Stimulated activated CD4-positive, alpha-beta T cell treated with anti-CD3 and anti-CD28 coated beads, Interleukin-1b, Interleukin-23, amount 100 ng/mL, for 24 hours (primary cell): Measurements from ENCODE around the gene ATP2A1.
"Not testable (repeated sequence)": the region's sequence is repeated elsewhere in the genome, so short reads cannot be mapped to it uniquely, and the experiment has no call there.

Experiments used
- DNase-seq, 4 experiments: peaks; one replicate each; pipeline ENCODE4 v3.0.0-alpha.2; 2020; ENCODE audit warnings: low read depth in 4 of 4, low spot score in 1 of 4

ATP2A1 gene

DNA sequence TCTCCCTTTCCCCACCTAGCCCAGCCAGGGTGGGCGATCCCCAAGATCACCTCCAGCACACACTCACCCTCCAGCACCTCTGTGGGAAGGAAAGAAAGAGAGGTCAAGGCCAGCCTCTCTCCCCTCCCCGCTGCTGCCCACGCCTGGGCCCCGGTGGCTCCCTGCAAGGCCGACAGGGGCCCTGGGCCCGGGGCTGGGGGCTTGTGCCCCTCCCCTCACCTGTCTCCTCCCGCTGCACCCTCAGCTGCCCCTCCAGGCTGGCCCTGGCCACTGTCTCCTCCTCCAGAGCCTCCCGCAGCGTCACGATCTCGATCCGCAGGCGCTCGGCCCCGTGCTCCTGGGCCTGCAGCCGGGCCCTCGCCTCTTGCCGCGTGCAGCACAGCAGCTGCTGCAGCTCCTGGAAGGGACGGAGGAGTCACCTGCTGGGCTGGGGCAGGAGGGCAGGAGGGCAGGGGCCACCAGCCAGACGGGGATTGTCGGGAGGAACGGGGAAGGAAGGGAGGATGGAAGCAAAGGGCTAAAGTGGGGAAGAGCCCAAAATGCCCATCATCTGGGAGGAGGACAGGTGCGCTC, 27.6 kb downstream of the ATP2A1 start:
- no peak for DNase-seq

DNA sequence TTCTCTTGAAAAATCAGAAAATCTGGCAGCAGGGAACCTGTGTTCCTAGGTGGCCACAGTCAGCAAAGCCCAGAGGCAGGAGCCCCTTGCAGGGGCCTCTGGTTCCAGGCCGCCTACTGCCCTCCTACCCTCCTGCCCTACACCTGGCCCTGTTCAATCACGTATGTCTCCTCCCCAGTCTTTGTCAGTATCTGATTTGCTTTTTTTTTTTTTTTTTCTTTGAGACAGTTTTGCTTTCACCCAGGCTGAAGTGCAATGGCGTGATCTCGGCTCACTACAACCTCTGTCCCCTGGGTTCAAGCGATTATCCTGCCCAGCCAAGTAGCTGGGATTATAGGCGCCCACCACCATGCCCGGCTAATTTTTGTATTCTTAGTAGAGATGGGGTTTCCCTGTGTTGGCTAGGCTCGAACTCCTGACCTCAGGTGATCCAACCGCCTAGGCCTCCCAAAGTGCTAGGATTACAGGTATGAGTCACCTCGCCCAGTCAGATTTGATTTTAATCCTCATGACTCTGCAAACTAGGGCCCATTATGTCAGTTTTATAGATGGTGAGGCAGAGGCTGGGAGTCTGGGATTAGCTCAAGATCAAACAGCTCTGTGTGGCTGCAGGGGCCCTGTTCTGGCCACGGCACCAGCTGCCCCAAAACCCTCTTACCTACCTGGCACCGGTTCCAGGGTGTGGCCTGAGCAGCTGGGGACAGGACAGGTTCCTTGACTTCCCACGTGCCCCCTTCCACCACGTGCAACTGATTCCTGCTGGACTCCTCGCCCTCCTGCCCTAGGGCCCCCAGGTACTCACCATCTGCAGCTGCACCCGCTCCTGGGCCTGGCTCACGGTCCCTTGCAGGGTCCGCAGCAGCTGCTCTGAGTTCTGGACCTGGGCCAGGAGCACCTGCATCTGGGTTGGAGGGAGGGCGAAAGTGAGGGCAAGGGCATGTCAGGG, 32.1 kb downstream of the ATP2A1 start:
- no peak for DNase-seq

DNA sequence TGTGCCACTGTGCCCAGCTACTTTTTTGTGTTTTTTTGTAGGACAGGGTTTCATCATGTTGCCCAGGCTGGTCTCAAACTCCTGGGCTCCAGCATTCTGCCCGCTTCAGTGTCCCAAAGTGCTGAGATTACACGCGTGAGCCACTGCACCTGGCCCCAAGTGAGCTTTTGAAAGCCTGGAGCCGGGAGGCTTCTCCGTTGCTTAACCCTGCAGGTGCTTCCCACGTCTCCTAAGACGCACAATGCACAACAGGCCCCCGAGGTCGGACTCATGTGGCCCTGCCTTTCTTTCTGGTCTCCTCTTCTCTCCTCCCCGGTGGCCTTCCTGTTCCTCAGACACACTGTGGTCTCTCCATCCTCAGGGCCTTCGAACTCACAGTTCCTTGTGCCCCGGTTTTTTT, 34.3 kb downstream of the ATP2A1 start:
- no peak for DNase-seq

DNA sequence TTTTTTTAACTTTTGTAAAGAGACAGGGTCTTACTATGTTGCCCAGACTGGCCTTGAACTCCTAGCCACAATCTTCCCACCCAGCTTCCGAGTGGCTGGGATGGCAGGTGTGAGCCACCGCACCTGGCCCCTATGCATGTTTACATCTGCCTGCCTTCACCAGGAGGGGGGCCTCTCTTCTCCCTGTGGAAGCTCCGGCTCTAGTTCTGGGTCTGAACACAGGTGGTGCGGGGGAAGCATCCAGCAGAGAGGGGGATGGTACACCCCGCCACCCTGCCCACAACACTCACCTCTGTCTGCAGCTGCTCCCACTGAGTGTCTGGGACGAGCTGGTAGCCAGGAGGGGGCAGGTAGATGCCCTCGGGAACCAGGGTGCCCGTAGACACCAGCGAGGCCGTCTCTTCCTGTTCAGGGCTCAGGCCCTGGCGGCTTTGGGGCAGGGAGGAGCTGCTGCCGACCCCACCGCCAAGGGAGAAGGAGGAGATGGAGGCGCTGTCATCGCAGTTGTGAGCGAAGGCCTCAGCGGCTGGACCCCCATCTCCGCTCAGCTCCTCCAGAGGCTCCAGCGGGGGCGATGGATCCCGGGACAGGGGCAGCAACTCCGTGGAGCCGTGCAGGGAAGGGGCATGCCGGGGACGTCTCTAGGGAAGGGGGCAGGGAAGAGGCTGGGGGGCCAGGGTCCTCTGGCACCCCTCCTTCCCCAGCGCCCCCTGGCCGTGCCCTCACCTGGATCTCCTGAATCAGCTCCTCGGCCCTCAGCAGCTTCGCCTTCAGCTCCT, 35.8 kb downstream of the ATP2A1 start:
- DNase-seq = no peak

DNA sequence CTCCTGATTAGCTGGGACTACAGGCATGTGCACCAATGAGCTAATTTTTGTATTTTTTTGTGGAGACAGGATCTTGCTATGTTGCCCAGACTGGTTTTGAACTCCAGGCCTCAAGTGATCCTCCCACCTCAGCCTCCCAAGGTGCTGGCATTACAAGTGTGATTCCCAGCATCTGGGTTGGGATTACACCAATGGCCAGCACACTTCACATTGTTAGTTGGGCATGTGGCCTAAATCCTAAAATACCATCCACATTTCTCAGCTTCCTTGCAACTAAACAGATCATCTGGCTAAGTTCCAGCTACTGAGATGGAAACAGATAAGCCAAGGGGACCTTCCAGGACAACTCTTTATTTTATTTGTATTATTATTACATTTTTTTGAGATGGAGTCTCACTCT, 36.9 kb downstream of the ATP2A1 start:
- DNase-seq = no peak

DNA sequence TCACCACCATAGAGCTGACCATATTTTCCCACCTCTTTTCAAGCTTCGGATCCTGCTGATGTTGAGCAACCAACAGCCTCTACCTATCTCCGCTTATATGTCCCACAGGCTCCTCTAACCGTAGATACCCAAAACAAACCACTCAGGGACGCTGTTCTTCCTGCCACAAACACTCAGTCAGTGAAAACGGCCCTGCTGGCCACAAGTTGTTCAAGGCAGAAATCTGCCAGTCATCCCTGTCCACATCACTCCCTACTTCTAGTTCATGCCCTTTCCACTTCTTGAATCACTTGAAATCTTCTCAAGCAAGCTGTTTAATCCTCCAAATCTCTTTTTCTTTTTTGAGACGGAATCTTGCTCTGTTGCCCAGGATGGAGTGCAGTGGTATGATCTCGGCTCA, 38.8 kb downstream of the ATP2A1 start:
- DNase-seq = no peak

DNA sequence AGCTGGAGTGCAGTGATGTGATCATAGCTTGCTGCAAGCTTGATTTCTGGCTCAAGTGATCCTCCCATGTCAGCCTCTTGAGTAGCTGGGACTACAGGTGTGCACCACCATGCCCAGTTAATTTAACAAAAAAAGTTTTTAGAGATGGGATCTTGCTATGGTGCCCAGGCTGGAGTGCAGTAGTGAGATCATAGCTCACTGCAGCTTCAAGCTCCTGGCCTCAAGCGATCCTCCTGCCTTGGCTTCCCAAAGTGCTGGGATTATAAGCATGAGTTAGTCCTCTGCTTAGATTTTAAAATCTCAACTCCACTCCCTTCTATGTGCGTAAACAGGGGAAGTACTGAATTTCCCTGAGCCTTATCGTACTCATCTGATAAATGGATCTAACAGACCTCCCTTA, 40.4 kb downstream of the ATP2A1 start:
- no peak for DNase-seq

DNA sequence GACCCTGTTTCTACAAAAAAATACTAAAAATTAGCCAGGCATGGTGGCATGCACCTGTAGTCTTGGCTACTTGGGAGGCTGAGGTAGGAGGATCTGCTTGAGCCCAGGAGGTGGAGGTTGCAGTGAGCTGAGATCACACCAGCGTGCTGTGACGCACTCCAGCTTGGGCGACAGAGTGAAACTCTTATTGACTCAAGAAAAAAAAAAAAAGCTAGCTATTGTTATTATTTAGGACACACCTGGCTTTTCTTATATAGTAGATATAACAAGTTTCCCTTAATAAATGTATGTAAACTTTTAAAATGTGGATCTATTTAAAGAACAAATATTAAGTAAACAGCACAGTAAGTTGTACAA, 44.9 kb downstream of the ATP2A1 start:
- DNase-seq = no peak

DNA sequence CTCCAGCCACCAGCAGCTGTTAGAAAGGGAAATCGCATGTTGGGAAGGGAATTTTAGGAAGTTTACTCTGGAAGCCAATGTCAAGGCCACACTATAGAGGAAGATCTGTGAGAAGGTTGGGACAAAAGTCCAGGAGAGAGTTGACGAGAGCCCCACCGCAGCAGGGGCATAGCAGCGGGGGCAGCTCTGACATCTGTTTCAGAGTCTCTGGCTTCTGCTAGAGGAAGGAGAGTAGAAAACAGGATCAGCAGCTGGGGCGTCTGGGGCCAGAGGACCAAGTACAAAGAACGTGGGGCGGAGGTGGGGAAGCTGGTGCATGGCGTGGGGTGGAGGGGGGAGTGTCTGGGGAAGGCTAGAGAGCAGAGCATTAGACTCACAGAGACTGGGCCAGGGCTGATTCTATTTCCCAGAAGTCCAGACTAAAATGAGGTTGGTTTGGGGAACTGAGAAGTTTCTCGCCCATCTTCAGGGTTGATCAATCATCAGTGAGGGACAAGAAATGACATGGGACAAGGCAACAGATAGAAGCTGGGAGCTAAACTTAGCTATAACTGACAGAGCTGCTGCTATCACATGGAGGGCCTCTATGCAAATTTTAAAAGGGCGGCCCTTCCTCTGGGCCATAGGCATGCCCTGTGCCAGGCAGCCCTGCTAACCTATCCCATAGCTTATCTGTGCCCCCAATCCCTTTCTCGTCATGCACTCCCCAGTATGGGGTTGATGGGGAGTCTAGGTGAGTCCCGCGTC, 45.5 kb downstream of the ATP2A1 start:
- no peak for DNase-seq

DNA sequence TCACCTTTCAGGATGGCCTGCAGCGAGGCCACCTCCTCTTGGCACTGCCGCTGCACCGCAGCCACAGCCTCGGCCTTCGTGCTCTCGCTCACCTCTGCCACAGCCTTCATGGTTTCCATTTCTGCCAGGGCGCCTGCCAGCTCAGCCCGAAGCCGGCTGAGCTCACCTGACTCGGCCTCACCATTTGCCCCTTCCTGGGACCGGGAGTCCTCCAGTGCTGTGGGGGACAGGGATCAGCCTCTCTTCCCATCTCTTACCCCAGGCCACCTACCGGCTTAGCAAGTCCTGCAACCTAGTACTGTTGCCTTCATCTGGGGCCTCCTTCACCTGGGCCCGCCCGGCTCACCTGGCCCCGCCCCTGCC, 46.1 kb downstream of the ATP2A1 start:
- no peak for DNase-seq

DNA sequence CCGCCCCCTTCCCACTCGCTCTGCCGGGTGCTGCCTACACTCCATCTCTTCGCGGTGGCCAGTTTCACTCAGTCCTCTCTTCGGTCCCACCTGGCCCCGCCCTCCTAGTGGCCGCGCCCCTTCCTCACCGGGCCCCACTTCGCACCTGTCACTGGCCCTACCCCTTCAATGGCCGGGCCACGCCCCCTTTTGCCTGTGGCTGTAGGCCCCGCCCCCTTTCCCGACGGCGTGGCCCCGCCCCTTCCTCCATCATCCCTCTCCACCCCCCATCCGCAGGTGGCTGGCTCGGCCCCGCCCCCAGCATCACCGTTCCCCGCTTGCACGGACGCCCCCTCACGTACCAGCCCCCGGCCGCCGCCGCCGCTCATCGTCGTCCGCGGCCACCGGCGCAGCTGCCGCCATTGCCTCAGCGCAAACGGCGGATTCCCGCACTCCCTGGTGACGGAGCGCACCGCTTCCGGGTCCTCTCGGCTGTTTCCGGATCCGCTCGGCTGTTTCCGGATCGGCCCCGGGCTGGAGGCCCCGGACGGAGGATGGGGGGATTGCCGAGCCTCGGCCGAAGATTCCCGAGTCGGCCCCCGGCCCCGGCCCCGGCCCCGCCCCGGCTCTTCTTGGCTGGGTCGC, 46.6 kb downstream of the ATP2A1 start, which contains the start of gene RABEP2:
RABEP2 (minus strand) TSS at position 477 of the 624 bp plus-strand sequence; CDS start at position 402, 75 bp downstream.
- DNase-seq = peak; percentile 90 to 97 (median 94)

DNA sequence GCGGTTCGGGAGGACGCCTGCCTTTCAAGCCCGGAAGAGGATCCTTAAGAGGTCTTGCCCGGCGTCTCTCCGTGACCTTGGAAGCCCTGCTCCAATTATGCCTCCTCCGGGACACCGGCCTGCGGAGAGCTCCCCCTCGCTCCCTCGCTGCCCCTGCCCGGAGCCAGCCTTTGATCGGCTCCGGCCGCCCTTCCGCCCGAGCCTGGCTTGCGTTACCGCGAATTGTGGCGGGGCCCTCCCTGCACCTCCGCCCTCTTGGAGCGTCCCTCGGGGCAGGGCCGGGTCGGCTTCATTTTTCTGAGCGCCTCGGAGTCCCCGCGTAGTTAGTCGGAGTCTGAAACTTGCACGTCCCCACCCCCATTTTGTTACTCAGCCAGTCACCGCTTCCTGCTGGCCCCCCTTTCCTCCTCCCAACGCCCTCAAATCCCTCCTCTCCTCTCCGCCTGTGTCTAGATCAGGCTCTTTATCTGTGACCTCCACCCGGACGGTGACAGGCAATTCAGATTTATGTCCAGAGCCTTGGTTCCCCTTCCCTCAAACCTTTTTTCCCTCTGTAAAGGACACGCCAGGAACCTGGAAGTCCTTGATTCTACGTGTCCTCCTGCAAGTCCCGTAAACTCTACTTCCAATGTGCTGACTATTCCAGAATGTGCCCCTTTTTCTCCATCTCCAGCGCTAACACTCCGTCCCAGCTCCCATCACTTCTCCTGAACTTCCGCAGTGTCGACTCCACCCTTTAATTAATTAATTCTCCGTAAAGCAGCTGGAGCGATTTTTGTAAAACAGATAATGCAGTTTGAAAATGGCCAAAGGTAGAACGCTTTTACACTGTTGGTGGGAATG, 47.3 kb downstream of the ATP2A1 start:
- DNase-seq = peak; percentile 47 to 80 (median 63)

DNA sequence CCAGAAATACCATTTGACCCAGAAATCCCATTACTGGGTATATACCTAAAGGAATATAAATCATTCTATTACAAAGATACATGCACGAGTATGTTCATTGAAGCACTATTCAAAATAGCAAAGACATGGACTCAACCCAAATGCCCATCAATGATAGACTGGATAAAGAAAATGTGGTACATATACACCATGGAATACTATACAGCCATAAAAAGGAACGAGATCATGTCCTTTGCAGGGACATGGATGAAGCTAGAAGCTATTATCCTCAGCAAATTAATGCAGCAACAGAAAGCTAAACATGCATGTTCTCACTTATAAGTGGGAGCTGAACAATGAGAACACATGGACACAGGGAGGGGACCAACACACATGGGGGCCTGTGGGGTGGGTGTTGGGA, 48.0 kb downstream of the ATP2A1 start:
- not testable (repeated sequence) for DNase-seq

DNA sequence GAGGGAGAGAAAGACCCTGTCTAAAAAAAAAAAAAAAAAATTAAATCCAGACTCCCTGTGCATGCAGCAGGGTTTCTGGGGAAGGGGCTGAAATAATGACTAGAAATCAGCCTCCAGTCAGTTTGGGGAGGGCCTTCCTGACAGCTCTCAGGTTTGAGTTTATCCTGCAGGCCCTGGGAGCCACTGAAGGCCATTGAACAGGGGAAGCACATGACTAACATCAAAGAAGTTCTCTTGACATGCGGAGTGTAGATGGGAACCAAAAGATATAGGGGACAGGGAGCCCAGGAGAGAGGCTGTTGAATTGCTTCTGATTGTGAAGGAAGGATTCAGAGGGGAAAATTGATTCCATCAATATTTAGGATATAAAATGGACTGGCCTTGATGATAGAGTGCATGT, 49.5 kb downstream of the ATP2A1 start:
- no peak for DNase-seq

DNA sequence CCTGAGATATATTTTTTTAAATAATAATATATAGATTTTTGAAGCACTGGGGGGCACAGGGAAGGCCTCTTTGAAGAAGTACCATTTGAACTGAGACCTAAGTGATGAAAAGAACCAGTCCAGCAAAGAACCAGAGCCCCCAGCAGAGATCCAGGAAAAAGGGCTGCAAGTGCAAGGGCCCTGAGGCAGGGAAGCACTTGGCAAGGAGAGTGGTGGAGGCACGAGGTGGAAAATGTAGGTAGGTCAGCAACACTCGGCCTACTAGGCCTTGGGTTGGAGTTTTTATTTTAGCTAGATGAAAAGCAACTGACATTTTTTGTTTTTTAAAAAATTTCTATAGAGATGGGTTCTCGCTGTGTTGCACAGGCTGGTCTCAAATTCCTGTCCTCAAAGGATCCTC, 51.9 kb downstream of the ATP2A1 start:
- no peak for DNase-seq

DNA sequence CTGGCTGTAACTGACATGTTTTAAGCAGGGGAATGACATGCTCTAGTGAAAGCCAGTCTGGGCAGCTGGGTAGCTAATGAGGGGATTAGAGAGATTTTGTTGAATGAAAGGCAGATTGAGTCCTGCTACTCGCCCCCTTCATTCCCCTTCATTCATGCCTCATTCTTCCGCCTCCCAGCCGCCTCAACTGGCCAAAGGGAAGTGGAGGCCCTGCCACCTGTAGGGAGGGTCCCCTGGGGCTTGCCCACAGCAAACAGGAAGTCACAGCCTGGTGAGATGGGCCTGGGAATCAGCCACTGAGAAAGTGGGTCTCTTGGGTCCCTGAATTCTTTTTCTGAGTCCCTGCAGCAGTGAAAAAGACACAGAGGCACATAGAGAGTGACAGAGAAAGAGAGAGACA, 52.4 kb downstream of the ATP2A1 start:
- no peak for DNase-seq

DNA sequence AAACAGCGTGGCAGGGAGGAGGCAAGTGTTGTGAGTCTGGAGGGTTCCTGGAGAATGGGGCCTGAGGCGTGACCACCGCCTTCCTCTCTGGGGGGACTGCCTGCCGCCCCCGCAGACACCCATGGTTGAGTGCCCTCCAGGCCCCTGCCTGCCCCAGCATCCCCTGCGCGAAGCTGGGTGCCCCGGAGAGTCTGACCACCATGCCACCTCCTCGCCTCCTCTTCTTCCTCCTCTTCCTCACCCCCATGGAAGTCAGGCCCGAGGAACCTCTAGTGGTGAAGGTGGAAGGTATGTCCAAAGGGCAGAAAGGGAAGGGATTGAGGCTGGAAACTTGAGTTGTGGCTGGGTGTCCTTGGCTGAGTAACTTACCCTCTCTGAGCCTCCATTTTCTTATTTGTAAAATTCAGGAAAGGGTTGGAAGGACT, 53.5 kb downstream of the ATP2A1 start, which contains the start of gene CD19:
CD19 (plus strand) TSS at position 171 of the 425 bp plus-strand sequence; CDS start at position 201, 30 bp downstream.
- DNase-seq = no peak

DNA sequence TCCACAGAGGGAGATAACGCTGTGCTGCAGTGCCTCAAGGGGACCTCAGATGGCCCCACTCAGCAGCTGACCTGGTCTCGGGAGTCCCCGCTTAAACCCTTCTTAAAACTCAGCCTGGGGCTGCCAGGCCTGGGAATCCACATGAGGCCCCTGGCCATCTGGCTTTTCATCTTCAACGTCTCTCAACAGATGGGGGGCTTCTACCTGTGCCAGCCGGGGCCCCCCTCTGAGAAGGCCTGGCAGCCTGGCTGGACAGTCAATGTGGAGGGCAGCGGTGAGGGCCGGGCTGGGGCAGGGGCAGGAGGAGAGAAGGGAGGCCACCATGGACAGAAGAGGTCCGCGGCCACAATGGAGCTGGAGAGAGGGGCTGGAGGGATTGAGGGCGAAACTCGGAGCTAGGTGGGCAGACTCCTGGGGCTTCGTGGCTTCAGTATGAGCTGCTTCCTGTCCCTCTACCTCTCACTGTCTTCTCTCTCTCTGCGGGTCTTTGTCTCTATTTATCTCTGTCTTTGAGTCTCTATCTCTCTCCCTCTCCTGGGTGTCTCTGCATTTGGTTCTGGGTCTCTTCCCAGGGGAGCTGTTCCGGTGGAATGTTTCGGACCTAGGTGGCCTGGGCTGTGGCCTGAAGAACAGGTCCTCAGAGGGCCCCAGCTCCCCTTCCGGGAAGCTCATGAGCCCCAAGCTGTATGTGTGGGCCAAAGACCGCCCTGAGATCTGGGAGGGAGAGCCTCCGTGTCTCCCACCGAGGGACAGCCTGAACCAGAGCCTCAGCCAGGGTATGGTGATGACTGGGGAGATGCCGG, 54.3 kb downstream of the ATP2A1 start:
- DNase-seq = no peak

DNA sequence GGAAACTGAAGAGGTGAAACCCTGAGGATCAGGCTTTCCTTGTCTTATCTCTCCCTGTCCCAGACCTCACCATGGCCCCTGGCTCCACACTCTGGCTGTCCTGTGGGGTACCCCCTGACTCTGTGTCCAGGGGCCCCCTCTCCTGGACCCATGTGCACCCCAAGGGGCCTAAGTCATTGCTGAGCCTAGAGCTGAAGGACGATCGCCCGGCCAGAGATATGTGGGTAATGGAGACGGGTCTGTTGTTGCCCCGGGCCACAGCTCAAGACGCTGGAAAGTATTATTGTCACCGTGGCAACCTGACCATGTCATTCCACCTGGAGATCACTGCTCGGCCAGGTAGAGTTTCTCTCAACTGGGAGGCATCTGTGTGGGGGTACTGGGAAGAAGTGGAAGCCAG, 54.9 kb downstream of the ATP2A1 start:
- no peak for DNase-seq
